HFFc6 (cell line): ENCODE data around the gene PPP1R2B. TPM values are rescaled to one million over a fixed set of nuclear protein-coding genes. Genes with fewer than 3 reads are reported as not detected.

ENCODE experiments used
- DNase-seq: peaks from one replicate; pipeline ENCODE4 v3.0.0-alpha.2; 2018
- H3K27ac Mint-ChIP-seq: 2 replicates; pipeline ENCODE4 v1.8.0; 2020; ENCODE audit warnings: mild to moderate bottlenecking, mixed read lengths
- H3K27me3 Mint-ChIP-seq: 2 replicates; pipeline ENCODE4 v1.8.0; 2021; ENCODE audit warnings: mild to moderate bottlenecking, moderate library complexity, mixed read lengths; ENCODE audit not compliant: insufficient read depth
- H3K36me3 Mint-ChIP-seq: 2 replicates; pipeline ENCODE4 v1.8.0; 2021; ENCODE audit warnings: low read depth, mixed read lengths
- H3K4me1 Mint-ChIP-seq: 2 replicates; pipeline ENCODE4 v1.8.0; 2020; ENCODE audit warnings: low read depth, mixed read lengths
- H3K4me3 Mint-ChIP-seq: 2 replicates; pipeline ENCODE4 v1.8.0; 2020; ENCODE audit warnings: mild to moderate bottlenecking, moderate library complexity, mixed read lengths
- H3K9me3 Mint-ChIP-seq: 2 replicates; pipeline ENCODE4 v1.8.0; 2020; ENCODE audit warnings: mild to moderate bottlenecking, mixed read lengths
- total RNA-seq, 6 experiments: library from RNA; stranded (reverse); fragmentation: NEBNext Ultra II Directional; extraction: Animal tissue kit (Norgen Biotek cat#: 25700); gene quantifications; 2 replicates in 1 of 6; 3 replicates in 5 of 6; pipeline ENCODE4 v1.2.3, GENCODE V29; 2021
- TF ChIP-seq, protein P1 (sequence below): fragments of 200-600 bp; sonication (generic); IDR thresholded peaks from 2 replicates; pipeline ENCODE4 v1.5.0; 2021; ENCODE audit warnings: antibody characterized with exemption, mild to moderate bottlenecking

PPP1R2B gene
- total RNA-seq, 6 experiments from 2014 or later, result not detected

GRCh38 chr5:156825688-156826087 is 24.4 kb upstream of the PPP1R2B start:
- Mint-ChIP-seq H3K36me3 (no peaks in the 10 kb centered on the region), H3K27me3 (no peaks in the 10 kb centered on the region; the same call in 1 of the 2 replicates), H3K27ac (no peak overlapping the region), H3K4me1 (no peaks in the 10 kb centered on the region), H3K9me3 (peaks cover 26% of the 10 kb centered on the region), H3K4me3 (no peak overlapping the region)
- DNase-seq, result no peak
- TF ChIP-seq, protein P1, sequence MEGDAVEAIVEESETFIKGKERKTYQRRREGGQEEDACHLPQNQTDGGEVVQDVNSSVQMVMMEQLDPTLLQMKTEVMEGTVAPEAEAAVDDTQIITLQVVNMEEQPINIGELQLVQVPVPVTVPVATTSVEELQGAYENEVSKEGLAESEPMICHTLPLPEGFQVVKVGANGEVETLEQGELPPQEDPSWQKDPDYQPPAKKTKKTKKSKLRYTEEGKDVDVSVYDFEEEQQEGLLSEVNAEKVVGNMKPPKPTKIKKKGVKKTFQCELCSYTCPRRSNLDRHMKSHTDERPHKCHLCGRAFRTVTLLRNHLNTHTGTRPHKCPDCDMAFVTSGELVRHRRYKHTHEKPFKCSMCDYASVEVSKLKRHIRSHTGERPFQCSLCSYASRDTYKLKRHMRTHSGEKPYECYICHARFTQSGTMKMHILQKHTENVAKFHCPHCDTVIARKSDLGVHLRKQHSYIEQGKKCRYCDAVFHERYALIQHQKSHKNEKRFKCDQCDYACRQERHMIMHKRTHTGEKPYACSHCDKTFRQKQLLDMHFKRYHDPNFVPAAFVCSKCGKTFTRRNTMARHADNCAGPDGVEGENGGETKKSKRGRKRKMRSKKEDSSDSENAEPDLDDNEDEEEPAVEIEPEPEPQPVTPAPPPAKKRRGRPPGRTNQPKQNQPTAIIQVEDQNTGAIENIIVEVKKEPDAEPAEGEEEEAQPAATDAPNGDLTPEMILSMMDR, result no peak

GRCh38 chr5:156826150-156826549 is 23.9 kb upstream of the PPP1R2B start:
- TF ChIP-seq, protein P1, result no peak
- H3K27me3 Mint-ChIP-seq, result no peaks in the 10 kb centered on the region; the same call in 1 of the 2 replicates
- H3K36me3 Mint-ChIP-seq, result no peaks in the 10 kb centered on the region
- DNase-seq, result no peak
- peaks cover 29% of the 10 kb centered on the region for H3K9me3 Mint-ChIP-seq
- no peaks in the 10 kb centered on the region for H3K4me1 Mint-ChIP-seq
- H3K4me3 Mint-ChIP-seq, result no peak overlapping the region
- H3K27ac Mint-ChIP-seq, result no peak overlapping the region

GRCh38 chr5:156834916-156835315 is 15.2 kb upstream of the PPP1R2B start:
- Mint-ChIP-seq H3K4me1 (no peaks in the 10 kb centered on the region), H3K4me3 (no peak overlapping the region), H3K27me3 (no peaks in the 10 kb centered on the region), H3K27ac (no peak overlapping the region), H3K9me3 (peaks cover 33% of the 10 kb centered on the region), H3K36me3 (no peaks in the 10 kb centered on the region; the same call in 1 of the 2 replicates)
- TF ChIP-seq, protein P1, result no peak
- no peak for DNase-seq

DNA sequence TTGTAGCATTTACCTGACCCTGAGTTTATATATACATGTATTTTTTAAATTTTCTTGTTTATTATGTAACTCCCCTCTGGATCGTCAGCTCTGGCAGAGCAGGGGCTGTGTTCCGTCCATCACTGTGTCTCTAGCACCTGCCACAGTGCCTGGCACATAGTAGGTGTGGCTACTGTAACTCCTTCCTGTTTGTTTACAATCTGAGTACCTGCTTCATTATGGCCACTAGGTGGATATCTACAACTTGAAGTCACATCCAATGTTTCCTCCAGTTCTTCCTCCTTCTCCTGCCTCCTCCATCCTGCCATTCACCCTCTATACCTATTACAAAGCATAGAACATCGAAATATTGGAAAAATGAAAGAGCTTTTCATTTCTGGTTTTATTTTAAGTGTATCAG is 14.2 kb upstream of the PPP1R2B start:
- Mint-ChIP-seq H3K9me3 (peaks cover 33% of the 10 kb centered on the region), H3K4me1 (no peaks in the 10 kb centered on the region), H3K27me3 (no peaks in the 10 kb centered on the region), H3K4me3 (no peak overlapping the region), H3K36me3 (no peaks in the 10 kb centered on the region; the same call in 1 of the 2 replicates), H3K27ac (no peak overlapping the region)
- no peak for DNase-seq
- TF ChIP-seq, protein P1, result peak; percentile 37; the same call in 1 of the 2 replicates

GRCh38 chr5:156836846-156837245 is 13.2 kb upstream of the PPP1R2B start:
- DNase-seq, result no peak
- no peaks in the 10 kb centered on the region for H3K27me3 Mint-ChIP-seq

More at GRCh38 chr5:156836846-156837245, 13.2 kb upstream of the PPP1R2B start:
- Mint-ChIP-seq H3K9me3 (peaks cover 29% of the 10 kb centered on the region), H3K4me3 (no peak overlapping the region), H3K27ac (no peak overlapping the region), H3K36me3 (no peaks in the 10 kb centered on the region; the same call in 1 of the 2 replicates), H3K4me1 (no peaks in the 10 kb centered on the region)
- TF ChIP-seq, protein P1, result no peak
